Retina (tissue), 1 donor: ENCODE results near the gene ACAD10.
"Not testable (repeated sequence)": the region's sequence is repeated elsewhere in the genome, so short reads cannot be mapped to it uniquely, and the experiment has no call there.

Experiments
- DNase-seq: peaks from one replicate; pipeline ENCODE4 v3.0.0-alpha.2; 2016

The ACAD10 gene

DNA sequence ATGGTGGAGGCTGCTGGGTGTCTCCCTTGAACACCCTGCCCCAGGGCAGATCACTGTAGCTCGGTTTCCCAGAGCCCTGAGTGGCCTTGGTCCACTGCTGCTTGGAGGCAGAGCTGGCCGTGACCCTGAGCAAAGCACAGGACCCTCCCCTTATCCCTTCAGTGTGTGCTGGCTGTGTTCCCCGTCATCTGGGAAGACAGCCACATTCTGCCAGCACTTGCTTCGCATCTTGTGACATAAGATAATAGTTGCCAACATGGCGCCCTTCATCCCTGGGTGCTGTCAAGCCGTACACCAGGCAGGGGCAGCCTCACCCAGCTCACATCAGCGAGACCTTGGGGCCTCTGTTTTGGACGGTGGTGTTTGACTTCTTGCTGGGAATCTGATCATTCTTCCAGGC is 68.8 kb downstream of the ACAD10 start:
- DNase-seq, result no peak

DNA sequence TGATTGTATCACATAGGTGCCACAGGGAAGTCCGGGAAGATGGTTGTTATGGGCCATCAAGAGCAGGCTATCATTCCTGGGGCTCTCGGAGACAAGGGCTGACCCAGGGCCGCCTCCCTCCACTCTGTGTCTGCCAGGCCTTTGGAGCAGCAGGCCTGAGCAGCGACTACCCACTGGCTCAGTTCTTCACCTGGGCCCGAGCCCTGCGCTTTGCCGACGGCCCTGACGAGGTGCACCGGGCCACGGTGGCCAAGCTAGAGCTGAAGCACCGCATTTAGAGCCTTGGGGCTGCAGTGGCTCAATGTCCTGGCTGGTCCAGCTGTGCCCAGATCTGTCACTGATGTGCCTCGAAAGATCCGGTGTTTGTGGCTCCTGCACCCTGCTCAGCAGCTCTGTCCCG is 70.3 kb downstream of the ACAD10 start:
- no peak for DNase-seq

- DNase-seq, result no peak
Measured at GRCh38 chr12:111756681-111757080, 70.8 kb downstream of the ACAD10 start.

GRCh38 chr12:111757361-111758119 is 71.7 kb downstream of the ACAD10 start:
- DNase-seq, result no peak

DNA sequence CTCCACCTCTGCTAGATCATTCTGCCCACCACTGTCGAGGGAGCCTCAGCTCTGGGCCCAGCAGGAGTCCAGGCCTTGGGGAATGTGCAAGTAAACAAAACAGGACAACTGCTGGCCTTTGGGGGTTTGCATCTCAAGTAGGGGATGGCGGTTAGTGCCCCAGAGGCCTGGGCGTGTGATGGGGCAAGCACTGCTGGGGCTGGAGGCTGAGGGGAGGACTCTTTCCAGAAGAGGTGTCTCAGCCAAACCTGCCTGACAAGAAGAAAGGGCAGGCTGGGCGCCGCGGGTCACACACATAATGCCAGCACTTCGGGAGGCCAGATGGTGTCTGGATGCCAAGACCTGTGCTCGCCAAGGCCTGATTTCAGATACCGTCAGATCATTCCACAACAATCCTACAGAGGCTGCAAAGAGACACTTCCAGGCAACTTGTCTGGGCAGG is 72.3 kb downstream of the ACAD10 start:
- no peak for DNase-seq

DNA sequence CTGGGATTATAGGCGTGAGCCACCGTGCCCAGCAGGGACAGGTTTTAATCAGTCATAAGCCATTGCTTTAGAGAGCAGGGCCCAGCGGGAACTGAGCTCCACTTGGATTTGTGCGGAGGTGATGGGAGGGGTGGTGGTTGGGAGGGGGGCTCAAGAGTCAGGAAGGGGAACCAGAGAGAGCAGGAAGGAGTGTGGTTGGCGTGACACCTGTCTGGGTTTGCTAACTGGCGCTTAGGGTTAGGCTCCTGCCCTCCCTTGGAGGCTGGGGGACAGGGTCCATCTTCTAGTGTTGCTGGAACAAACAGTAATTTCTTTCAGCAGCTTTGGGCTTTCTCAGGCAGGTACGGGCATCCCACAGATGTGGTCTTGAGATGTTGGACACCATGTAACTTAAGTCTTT is 73.4 kb downstream of the ACAD10 start:
- no peak for DNase-seq

DNA sequence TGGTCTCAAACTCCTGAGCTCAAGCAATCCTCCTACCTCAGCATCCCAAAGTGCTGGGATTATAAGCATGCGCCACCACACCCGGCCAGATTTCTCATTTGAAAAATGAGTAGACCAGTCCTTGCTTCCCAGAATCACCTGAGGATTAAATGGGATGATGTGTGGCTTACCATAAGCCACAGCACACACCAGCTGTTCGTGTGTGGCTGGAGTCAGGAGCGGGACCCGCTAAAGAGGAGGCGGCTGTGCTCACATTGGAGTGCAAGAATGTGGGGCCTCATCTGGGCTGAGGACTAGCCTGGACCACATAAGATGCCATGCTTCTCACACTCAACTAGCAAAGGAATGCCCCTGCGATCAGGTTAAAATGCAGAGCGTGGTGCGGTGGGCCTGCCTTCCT is 74.1 kb downstream of the ACAD10 start:
- DNase-seq, result no peak

DNA sequence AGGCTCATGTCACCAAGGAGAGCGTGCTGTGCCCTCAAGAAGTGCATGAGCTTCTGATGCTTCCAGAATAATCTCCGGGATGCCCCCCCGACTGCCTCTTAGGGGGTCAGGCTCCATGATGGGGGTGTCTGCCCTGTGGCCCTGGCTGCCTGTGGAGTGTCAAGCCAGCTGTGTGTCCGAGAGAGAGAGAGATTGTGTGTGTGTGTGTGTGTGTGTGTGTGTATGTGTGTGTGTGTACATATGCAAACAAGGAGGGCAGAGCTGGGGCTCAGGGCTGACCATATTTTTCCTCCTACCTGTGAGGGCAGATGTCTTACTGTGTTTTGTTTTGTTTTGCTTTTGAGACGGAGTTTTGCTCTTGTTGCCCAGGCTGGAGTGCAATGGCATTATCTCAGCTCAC is 75.2 kb downstream of the ACAD10 start:
- DNase-seq, result no peak

DNA sequence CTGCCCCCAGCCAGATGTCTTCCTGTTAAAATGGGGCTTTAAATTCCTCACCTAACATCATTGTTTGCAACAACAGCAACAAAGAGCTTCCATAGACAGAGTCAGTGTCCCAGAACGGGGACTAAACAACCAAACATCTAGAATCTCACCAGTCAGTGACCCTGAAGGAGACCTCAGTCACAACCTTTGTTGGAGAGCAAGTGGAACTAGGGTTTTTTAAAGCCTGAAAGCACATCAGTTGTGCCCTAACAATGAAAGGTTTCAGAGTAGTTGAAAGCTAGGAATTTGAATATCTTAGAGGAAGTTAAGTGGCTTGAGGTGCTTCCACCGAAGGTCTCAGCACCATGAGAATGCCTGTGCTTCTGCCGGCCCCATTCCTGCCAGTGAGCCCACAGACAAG is 75.9 kb downstream of the ACAD10 start:
- no peak for DNase-seq

DNA sequence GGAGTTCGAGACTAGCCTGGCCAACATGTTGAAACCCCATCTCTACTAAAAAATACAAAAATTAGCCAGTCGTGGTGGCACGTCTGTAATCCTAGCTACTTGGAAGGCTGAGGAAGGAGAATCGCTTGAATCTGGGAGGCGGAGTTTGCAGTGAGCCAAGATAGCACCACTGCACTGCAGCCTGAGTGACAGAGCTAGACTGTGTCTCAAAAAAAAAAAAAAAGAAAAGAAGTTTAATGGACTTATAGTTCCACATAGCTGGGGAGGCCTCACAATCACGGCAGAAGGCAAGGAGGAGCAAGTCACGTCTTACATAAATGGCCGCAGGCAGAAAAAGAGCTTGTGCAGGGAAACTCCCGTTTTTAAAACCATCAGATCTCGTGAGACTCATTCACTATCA is 77.7 kb downstream of the ACAD10 start:
- not testable (repeated sequence) for DNase-seq

- DNase-seq, result no peak
Measured at GRCh38 chr12:111764120-111764821, 78.4 kb downstream of the ACAD10 start.

GRCh38 chr12:111766608-111767361 is 80.9 kb downstream of the ACAD10 start, which contains the start of gene ALDH2:
TSS of gene ALDH2 (plus strand) at chr12:111766933. CDS start at chr12:111766983, 50 bp downstream.
- peak; percentile 87 for DNase-seq

- DNase-seq, result no peak
Measured at GRCh38 chr12:111767362-111768158, 81.7 kb downstream of the ACAD10 start.

DNA sequence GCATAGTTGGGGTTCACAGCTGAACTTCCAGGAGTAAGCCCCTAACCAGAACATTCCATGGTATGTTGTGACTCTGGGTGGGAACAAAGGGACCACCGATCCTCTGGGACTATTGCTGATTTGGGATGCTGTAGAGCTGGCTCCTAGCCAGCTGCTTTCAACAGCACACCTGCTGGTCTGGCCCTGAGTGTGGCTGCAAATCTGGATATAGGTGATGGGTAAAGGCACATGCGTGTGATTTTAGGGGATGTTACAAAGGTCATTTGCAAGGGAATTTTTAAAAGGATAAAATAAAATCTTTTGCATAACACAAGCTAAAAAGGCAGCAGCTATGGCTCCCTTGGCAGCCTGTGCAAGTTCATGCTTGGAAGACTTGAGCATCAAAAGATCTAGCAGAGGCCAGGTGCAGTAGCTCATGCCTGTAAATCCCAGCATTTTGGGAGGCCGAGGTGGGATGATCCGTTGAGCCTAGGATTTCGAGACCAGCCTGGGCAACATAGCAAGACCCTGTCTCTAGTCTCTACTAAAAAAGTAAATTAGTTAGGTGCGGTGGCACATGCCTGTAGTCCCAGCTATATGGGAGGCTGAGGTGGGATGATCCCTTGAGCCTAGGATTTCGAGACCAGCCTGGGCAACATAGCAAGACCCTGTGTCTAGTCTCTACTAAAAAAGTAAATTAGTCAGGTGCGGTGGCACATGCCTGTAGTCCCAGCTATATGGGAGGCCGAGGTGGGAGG is 82.5 kb downstream of the ACAD10 start:
- no peak for DNase-seq

DNA sequence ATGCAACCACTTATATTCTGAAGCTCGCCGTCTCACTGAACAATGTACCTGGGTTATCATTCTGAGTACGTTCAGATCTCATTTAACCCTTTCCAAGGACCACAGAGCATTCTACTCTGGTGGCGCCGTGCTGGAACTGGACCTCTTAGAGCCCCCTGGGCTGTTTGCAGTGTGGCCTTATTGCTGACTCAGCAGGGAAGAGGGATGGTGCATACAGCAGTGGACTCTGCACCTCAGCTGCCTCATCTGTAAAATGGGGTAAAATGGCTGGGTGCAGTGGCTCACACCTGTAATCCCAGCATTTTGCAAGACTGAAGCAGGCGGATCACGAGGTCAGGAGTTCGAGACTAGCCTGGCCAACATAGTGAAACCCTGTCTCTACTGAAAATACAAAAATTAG is 83.7 kb downstream of the ACAD10 start:
- DNase-seq, result no peak

GRCh38 chr12:111773801-111774551 is 88.1 kb downstream of the ACAD10 start:
- no peak for DNase-seq

DNA sequence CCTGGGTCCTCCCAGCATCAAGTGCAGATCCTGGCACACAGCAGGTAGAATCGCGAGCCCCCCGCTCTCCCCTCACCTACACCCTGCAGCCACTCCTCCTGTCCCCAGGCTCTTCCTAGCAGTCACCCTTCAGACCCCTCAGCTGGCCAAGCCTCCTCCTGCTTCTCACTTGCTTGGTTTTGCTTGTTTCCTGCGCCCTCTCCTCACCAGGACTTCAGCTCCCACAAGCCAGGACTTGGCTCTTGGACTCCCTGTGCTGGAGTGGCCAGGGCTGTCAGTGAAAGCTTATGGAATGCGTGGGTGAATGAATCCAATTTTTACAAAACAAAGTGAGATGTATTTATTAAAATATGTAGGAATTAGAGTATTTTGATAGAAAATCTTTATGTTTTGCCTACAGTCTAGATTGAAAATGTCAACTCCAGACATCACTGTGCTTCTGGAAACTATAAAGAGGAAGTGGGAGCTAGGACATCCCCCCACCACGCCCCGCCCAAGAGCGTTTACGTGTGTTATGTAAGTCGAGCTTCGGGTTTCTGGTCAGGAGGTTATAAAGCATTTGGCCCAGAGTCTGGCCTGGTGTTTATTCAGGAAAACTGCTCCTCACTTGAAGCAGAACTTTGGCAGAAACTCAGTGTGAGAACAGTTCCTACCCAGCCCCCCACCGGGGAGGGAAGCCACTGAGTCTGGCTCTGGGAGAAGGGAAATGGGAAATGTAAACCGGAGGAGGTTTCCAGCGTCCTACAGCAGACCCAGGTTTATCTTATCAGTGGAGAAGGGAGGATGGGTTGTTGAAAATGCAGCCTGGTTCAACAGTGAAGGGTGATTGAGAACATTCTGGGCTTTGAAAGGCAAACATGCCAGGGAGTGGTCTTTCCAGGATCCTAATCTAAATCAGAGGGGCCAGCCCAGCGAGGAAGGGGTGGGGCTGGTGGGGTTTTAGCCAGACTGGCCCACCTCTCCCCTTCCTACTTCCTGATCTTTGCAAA is 89.6 kb downstream of the ACAD10 start:
- no peak for DNase-seq

- DNase-seq, result no peak
Measured at GRCh38 chr12:111776836-111777344, 91.0 kb downstream of the ACAD10 start.

DNA sequence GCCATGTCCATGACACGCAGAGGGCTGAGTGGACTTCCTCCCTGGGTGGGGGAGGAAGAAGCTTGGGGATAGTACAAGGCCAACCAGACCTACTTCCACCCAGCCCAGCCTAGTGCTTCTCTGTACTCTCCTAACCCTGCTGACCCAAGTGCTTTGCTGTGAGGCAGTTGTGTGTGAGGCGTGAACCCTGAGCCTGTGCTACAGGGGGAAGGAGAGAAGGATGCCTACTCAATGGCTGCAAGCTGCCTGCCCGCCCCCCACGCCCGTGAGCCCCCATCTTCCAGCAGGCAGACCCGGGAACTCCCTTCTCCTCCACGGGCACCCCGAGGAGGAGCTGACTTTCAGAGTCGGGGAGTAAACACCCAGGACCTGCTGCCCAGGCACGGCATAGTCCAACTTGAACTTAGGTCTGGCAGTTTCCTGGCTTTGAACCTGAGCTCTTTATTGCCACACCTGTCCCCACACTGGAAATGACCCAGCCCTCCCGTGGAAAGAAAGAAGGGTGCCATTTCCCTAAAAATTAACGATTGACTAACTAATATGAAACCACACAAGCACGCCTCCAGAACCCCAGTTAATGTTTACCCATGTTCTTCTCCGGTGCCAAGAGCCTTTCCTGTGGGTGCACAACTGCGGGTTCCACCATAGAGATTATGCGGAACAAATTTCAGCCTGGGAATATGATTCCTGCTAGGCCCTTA is 91.6 kb downstream of the ACAD10 start:
- DNase-seq, result no peak
